Measurements from ENCODE around the gene DLX1. TPM values are rescaled to one million over a fixed set of nuclear protein-coding genes. Genes with fewer than 3 reads are reported as not detected.

DLX1 gene
- total RNA-seq, 3 donors from 2014 or later, result 0.29 TPM; not detected in 2

DNA sequence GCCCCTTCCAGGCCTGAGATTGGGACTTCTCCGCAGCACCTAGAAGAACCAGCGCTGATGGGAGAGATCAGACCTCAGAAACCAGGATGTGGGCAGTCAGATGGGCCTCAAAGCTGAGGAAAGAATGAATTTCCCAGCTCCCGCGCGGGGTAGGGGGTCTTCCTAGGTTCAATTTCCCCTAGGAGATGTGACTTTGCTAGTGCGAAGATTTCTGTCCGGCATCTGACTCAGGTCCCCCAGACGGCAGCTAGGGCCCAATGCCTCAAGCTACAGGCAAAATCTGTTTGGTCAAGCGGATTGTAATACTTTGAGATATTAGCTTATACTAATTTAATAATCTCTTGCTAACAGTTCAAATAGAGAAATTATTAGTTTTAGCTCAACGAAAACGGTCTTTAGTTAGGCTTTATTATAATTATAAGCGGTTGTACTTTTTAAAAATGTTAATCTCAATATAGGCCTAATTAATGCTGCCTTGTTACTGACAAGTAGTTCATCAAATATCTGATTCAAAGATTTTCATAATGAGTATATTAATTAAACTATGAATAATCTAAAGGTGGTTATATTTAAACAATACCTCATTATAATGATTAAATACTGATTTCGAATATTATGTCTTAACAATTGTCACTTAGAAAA is 5.8 kb downstream of the DLX1 start:
- no peaks in the 10 kb centered on the region for H3K9me3 ChIP-seq
- no peak for TF ChIP-seq POLR2AphosphoS5 (IDR thresholded peaks at IDR 0.05)
- TF ChIP-seq, protein P1, sequence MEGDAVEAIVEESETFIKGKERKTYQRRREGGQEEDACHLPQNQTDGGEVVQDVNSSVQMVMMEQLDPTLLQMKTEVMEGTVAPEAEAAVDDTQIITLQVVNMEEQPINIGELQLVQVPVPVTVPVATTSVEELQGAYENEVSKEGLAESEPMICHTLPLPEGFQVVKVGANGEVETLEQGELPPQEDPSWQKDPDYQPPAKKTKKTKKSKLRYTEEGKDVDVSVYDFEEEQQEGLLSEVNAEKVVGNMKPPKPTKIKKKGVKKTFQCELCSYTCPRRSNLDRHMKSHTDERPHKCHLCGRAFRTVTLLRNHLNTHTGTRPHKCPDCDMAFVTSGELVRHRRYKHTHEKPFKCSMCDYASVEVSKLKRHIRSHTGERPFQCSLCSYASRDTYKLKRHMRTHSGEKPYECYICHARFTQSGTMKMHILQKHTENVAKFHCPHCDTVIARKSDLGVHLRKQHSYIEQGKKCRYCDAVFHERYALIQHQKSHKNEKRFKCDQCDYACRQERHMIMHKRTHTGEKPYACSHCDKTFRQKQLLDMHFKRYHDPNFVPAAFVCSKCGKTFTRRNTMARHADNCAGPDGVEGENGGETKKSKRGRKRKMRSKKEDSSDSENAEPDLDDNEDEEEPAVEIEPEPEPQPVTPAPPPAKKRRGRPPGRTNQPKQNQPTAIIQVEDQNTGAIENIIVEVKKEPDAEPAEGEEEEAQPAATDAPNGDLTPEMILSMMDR (IDR thresholded peaks at IDR 0.05), result no peak
- TF ChIP-seq POLR2A (IDR thresholded peaks at IDR 0.05), result no peak
- H3K36me3 ChIP-seq, result no peaks in the 10 kb centered on the region
- H3K4me3 ChIP-seq, result no peak overlapping the region
- H3K27me3 ChIP-seq, result peaks cover 22 to 100% of the 10 kb centered on the region in 2 donors
- no peak overlapping the region for H3K27ac ChIP-seq
- H3K4me1 ChIP-seq, result peaks cover 12 to 28% of the 10 kb centered on the region in 2 donors
- DNase-seq (ENCODE audit: low spot score in 2 of 2), result no peak
- intact Hi-C loops (cut with DNase I; ENCODE audit: low total_unique reads), result no loop called here

DNA sequence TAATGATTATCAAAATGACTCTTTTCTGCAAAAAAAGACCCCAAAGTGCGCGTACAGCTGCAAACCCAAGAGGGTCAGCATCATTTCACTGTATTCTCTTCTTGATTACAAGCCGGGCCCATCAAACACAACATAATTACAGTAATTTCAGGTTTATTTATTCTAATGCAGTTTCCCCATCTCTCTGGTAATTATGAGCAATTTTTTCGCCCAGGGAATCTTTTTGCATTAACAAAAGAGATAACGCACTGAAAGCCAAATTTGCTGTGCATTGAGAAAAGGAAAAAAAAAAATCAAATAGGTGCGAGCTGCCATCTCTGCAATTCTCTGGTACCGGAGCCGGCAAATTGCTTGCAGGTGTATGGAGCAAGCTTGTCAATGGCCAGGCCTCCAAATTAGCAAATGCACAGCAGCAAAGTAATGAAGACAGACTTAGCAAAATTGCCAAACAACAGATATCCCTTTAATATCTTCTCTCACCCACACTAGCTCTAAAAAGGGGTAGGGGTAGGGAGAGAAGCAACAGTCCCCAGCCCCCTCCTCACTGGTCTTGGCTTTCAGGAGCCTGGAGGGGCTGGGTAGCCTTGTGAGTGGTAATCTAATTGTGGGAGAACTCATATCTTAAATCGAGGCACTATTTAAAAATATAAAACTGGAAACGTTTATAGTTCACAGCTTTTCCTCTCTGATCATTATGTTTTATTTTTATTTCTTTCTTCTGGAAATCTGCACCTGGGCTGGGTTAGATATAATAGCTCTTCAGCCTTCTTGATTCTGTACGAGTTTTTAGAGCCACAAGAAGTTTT is 6.7 kb downstream of the DLX1 start:
- Histone ChIP-seq H3K4me3 (no peak overlapping the region), H3K4me1 (peaks cover 16 to 27% of the 10 kb centered on the region in 2 donors), H3K9me3 (no peaks in the 10 kb centered on the region), H3K27me3 (peaks cover 22 to 100% of the 10 kb centered on the region in 2 donors), H3K27ac (no peak overlapping the region), H3K36me3 (no peaks in the 10 kb centered on the region)
- TF ChIP-seq POLR2AphosphoS5 (IDR thresholded peaks at IDR 0.05) (no peak), POLR2A (IDR thresholded peaks at IDR 0.05) (no peak)
- TF ChIP-seq, protein P1 (IDR thresholded peaks at IDR 0.05), result no peak
- intact Hi-C loops (cut with DNase I; ENCODE audit: low total_unique reads), result no loop called here
- no peak for DNase-seq (ENCODE audit: low spot score in 2 of 2)

DNA sequence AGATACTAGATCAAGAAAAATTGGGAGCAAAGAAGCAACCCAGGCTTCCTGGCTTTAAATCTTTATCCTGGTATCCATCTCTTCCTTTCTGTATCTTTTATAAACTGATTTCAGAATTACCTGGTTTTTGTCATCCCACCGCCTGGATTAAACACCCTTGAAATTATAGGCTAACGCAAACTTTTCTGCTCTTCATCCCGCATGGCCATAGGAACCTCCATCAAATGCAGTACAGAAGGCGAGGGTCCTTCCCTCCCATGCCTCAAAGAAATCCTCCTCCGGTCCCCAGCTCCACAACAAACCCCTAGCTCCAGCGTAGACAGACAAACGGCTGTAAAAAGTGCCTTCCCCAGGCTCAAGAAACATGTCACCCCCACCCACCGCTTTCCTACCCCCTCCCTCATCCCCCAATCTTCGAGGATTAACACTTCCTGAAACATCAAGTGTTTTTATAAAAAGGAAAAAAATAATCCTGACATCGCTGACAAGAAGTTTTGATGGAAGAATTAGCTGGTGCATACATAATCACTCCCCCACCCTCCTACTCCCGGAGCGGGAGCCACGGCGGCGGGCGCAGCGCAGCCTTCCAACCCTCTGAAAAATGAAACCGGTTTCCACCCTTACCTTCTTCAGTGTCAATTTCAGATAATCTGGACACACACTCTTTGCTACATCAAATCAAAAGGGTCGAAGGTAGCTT is 7.6 kb downstream of the DLX1 start:
- TF ChIP-seq POLR2AphosphoS5 (IDR thresholded peaks at IDR 0.05), result no peak
- TF ChIP-seq, protein P1 (IDR thresholded peaks at IDR 0.05), result no peak
- TF ChIP-seq POLR2A (IDR thresholded peaks at IDR 0.05), result no peak
- Histone ChIP-seq H3K4me1 (peaks cover 19 to 29% of the 10 kb centered on the region in 2 donors), H3K9me3 (no peaks in the 10 kb centered on the region), H3K4me3 (no peak overlapping the region), H3K36me3 (no peaks in the 10 kb centered on the region), H3K27me3 (peaks cover 19 to 100% of the 10 kb centered on the region in 2 donors), H3K27ac (no peak overlapping the region)
- DNase-seq (ENCODE audit: low spot score in 2 of 2), result no peak
- intact Hi-C loops (cut with DNase I; ENCODE audit: low total_unique reads), result no loop called here

DNA sequence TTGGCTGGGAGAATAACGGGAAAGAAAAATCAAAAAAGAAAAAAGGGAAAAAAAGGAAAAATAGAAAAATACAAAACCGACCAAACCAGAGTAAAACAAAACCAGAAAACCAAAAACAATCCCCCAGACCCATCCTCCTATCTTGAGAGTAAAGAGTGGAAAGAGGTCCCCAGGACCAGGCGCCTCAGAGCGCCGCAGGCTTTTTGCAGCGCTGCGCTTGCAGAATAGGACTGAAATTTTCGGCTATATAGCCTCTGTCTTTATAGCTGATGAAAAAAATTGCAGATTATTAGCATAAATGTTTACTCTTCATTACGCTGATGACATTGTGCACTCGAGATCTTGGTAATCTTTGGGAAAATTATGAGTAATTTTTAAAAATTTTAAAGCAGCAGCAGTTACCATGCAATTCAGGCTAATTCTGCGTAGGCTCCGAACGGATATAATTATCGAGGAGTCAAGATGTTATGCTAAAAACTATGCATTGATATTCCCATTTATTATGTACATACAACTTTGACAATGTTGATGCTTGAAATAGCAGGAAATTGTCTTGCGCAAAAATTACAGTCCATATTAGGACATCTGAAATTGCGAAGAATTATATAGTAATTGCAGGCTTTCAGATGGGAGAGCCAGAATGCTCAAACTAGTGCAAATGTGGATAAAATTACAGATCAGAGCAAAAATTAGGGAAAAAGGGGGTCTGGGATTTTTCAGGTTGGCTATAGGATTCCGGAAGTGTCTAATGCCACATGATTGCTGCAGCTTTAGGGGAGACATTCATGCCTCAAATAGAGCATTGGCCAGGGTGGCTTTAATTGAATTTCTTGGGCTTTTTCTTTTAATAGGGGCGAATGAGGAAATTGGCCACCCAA is 8.3 kb downstream of the DLX1 start:
- H3K4me1 ChIP-seq, result peaks cover 19 to 29% of the 10 kb centered on the region in 2 donors
- H3K4me3 ChIP-seq, result no peak overlapping the region
- no peak for DNase-seq (ENCODE audit: low spot score in 2 of 2)
- H3K27ac ChIP-seq, result no peak overlapping the region
- peaks cover 19 to 100% of the 10 kb centered on the region in 2 donors for H3K27me3 ChIP-seq
- intact Hi-C loops (cut with DNase I; ENCODE audit: low total_unique reads), result no loop called here
- no peaks in the 10 kb centered on the region for H3K9me3 ChIP-seq
- TF ChIP-seq POLR2AphosphoS5 (IDR thresholded peaks at IDR 0.05), result no peak
- TF ChIP-seq, protein P1 (IDR thresholded peaks at IDR 0.05), result no peak
- no peak for TF ChIP-seq POLR2A (IDR thresholded peaks at IDR 0.05)
- H3K36me3 ChIP-seq, result no peaks in the 10 kb centered on the region

Measured in breast epithelium (tissue), 4 donors.